GM19328 (cell line): ENCODE measurements around the gene PLCB3.
A peak's percentile ranks its signal among the peaks of the same experiment; 100 is the strongest.
"Not testable (repeated sequence)": the region's sequence is repeated elsewhere in the genome, so short reads cannot be mapped to it uniquely, and the experiment has no call there.

Experiments used
- ATAC-seq: cut with Tn5 transposase; IDR thresholded peaks from one replicate; pipeline ENCODE4 v1.9.1; 2021; ENCODE audit warnings: mild to moderate bottlenecking, moderate library complexity; ENCODE audit not compliant: unreplicated experiment

Gene PLCB3

GRCh38 chr11:64235437-64236161 lies 15.7 kb upstream of the PLCB3 start:
- no peak for ATAC-seq

DNA sequence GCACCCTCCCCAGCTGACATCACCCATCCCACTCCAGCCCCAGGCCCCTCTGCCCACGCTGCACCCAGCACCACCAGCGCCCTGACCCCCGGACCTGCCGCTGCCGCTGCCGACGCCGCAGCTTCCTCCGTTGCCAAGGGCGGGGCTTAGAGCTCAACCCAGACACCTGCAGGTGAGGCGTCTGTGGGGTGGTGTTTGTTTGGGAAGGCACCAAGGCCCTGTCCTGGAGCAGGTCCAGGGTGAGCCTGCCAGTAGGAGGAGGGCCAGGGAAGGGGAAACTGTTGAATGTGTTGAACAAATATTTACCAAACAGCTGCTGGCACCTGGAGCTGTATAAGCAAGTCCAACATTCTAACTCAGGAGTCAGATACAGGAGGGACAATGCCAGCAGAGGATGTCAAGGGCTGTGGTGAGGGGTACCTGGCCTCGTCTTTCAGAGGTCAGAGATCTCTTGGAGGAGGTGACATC lies 13.8 kb upstream of the PLCB3 start:
- ATAC-seq = no peak

DNA sequence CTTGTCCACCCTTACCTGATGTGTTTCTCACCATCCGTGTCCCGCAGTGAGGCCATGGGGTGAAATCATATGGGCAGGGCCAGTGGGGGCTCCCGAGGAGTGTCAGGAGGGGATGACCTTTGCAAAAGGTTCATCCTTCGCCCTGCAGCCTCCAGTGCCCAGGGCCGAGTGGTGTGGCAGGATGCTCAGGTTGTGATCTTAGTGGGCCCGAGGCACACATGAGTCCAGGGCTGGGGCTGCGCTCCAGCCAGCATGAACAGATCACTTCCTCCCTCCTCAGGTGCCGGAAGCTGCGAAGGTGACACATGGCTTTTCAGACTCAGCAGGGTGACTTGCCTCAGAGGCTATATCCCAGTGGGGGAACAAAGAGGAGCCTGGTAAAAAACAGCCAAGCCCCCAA lies 13.3 kb upstream of the PLCB3 start:
- no peak for ATAC-seq

- ATAC-seq = no peak
Measured at GRCh38 chr11:64238999-64239398, 12.3 kb upstream of the PLCB3 start.

- no peak for ATAC-seq
Measured at GRCh38 chr11:64239662-64240434, 11.5 kb upstream of the PLCB3 start.

- ATAC-seq = peak; percentile 56
Measured at GRCh38 chr11:64240435-64241240, 10.7 kb upstream of the PLCB3 start, which contains the start of gene FKBP2. Gene FKBP2, plus strand, starts transcription at chr11:64241095. Its CDS starts 1,293 bp downstream, at chr11:64242388.

DNA sequence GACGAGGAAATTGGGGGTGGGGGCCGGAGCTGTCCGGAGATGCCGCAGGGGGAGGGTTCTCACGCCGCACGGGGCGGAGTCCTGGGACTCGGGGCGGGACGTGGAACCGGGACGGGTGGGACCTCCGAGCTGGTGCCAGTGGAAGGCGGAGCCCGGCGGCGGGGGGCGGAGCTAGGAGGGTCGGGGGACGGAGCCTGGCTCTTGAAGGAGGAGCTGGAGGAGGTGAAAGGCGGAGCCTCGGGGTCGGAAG lies 10.2 kb upstream of the PLCB3 start:
- peak; percentile 74 for ATAC-seq

DNA sequence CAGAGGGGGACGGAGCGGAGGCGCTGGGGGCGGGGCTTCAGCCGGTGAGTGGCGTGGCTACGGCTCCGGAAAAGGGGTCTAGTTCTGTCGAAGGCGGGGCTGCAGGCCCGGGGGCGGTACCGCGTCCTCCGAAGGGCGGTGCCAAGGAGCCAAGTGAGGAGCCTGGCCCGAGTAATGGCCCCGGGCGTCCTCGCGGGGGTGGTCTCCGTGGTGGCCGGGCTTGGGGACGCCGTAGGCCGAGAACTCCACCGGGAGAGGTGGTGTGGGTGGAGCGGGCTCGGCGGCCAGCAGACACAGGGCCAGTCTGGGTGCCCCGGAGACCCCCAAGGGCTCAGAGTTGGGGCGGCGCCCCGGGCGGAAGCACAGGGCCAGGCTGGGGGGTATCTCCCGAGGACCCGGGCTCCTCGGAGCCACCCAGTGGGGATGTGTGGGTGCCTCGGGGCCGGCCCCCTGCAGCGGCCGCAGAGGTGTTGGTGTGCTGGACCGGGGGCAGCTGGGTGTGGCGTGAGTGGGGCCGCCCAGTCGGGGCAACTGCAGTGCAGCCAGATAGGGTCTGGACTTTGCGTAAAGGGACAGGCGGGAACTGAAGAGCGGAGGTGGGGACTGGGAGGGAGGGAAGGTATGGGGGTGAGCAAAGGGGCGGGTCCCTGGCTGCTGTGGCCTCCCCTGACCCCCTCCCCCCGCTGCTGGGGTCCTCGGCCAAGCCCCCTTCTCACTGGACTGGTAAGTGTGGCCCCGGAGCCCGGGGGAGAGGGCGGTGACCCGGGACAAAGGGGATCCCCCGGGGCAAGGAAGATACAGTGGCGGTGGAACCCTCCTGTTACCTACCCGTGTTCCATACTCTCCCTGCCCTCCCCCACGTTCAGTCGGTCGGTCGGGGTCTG lies 9.6 kb upstream of the PLCB3 start:
- peak; percentile 2 for ATAC-seq

GRCh38 chr11:64243236-64243854 lies 8.0 kb upstream of the PLCB3 start:
- no peak for ATAC-seq

DNA sequence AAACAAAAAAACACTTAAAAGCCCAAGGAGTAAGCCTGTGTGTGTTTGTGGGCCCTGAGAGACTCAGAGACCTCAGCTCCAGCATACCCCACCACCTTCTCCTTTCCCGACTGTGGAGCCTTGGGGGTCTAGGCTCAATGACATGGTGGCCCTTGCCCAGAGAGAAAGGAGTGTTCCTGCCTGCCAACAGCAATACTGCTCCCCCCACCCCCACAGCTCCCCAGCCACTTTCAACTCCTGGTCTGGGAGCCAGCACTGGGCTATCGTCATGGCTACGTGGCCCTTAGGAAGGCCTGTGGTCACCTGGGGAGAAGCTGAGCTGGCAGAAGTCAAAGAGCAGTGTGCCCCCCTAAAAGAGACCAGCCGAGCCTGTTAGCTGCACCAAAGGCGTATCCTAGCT lies 7.2 kb upstream of the PLCB3 start:
- ATAC-seq = no peak

- ATAC-seq = no peak
Measured at GRCh38 chr11:64244966-64245365, 6.4 kb upstream of the PLCB3 start.

- no peak for ATAC-seq
Measured at GRCh38 chr11:64245401-64245796, 5.9 kb upstream of the PLCB3 start.

DNA sequence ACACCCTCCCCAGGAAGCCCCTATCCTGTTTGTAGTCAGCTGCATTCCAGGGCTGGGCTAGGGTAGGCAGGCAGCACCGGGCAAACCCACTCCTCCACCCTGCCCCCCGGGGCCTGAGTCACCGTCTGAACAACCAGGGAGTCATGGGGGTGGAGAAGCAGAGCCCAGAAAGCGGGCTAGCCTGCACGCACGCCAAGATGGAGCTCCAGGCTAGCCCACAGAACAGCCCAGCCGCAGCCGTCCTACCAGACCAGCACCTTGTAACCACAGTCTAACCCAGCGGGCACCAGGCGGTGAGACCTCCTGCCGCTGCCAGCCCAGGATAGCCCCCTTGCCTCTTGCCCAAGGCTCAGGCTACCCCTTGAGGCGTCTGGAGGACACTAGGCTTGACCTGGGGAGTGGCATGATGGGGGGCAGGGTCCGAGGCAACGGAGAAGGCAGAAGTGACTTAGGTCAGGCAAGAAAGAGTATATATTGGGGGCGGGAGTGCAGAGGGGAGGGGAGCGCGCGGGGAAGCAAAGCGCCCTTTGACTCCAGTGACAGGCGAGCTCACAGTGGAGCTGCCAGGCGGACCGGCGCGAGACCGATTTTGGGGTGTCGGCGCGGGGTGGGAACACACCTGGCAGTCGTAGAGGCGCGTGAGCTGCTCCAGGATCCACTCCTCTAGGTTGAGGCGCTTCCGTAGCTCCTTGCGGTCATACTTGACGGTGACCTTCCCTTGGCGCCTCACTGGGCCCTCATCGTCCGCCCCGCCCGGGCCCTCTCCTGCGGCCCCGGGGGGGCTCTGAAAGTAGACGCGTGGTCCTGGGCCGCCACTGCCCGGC lies 5.3 kb upstream of the PLCB3 start:
- ATAC-seq = no peak

DNA sequence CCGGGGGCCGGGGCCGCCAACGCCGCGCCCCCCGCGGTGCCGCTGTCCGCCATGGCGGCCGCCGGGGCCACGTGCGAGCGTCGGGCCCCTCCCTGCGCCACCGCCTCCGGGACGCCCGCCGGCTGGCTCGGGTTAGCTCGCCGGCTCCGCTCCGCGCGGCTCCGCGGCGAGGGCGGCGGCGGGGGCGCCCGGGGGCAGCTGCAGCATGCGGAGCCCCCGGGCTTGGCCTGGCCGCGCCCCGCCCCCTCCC lies 4.8 kb upstream of the PLCB3 start:
- ATAC-seq = not testable (repeated sequence)

DNA sequence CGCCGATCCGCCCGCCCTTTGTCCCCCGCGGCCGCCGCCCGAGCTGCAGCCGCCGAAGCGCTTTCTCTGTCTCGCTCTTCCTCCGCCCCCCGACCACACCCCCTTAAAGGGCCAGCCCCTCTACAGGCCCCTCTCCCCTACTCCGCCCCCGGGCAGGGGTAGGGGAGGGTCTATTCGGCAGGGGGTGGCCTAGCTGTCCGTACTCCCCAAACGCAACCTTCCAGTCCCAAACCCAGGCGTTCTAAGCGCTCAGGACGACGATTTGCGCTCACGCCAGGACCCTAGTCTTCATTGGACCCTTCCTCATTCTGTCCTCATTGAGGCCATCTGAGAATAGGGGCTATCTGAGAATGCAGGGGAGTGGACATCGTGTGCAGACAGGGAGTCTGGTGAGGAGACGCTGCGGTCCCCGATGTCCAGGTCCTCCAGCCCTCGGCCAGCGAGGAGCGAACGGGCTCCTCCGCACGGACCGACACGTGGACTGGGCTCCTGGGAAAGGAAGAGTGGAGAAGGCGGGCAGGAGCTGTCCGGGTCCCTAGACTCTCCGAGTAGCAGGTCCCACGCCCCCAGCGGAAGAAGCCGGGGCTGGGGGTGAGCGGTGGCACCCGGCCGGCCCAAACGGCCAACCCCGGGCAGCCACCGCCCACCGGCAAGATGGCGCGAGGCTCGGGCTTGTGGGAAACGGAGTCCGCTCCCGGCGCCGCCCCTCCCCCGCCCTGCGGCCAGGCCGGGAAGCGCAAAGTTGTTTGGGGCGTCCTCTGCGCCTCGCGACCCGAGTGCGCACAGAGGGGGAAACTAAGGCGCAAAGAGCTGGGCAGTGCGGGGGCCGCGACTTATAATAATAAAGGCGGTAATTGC lies 4.2 kb upstream of the PLCB3 start, which contains the start of gene PPP1R14B:
Gene PPP1R14B, minus strand, starts transcription at position 73 of the 858 bp plus-strand sequence. CDS start 270 bp downstream, outside the sequence.
- no peak for ATAC-seq

- ATAC-seq = no peak
Measured at GRCh38 chr11:64247729-64248531, 3.4 kb upstream of the PLCB3 start.

DNA sequence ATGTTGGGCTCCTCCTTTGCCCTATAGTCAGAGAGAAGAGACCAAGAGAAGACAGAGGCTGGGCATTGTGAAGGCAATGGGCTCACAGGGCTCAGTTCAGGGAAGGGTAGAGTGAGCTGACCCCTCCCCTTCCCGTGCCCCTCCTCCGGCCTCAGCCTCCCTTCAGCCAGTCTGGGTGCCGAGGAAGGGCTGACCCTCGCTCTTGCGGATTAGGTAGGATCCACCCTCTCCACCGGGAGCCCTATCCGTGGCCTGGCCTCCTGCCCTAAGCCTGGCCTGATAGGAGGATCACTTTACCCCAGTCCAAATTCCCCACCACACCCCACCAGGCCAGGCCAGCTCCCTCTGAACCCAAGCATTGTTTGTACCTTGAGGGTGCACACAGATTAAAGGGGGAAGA lies 2.8 kb upstream of the PLCB3 start:
- ATAC-seq = no peak

DNA sequence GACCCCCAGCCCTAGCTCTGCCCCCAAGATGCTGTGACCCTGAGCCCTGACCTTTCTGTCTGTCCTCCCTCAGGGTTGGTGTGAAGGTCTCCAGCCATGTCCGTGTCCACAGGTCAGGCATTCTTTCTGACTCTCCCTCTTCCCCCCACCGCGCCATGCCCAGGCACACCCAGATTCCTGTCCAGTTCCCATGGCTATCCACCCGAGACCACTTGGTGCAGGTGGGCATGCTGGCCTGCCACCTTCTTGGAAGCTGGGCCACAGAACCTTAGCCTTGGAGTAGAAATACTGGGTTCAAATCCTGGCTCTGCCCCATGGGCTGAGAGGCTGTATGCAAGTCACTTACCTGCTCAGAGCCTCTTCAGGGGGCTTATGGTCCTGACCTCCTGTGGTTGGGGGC lies 2.3 kb upstream of the PLCB3 start:
- no peak for ATAC-seq
